Neural progenitor cell (in vitro differentiated cells): ENCODE measurements around the gene LYPD6B. TPM values are rescaled to one million over a fixed set of nuclear protein-coding genes. Genes with fewer than 3 reads are reported as not detected.

Experiments used
- DNase-seq: peaks from one replicate; pipeline ENCODE4 v3.0.0-alpha.2; 2016; ENCODE audit warnings: low spot score
- H2AFZ ChIP-seq: fragments of 200-600 bp; sonication (generic); replicated peaks from 2 replicates; pipeline ENCODE4 v1.6.1; 2016; ENCODE audit warnings: antibody characterized with exemption
- H3F3A ChIP-seq: fragments of 200-600 bp; sonication (generic); 2 replicates; pipeline ENCODE4 v1.6.1; 2016; ENCODE audit warnings: antibody characterized with exemption, low read depth
- H3K27ac ChIP-seq: fragments of 200-600 bp; sonication (generic); 2 replicates; pipeline ENCODE4 v1.5.1; 2016; ENCODE audit warnings: mild to moderate bottlenecking
- H3K27me3 ChIP-seq: fragments of 200-600 bp; sonication (generic); 2 replicates; pipeline ENCODE4 v1.6.1; 2016; ENCODE audit warnings: mild to moderate bottlenecking, moderate library complexity
- H3K36me3 ChIP-seq: fragments of 200-600 bp; sonication (generic); 2 replicates; pipeline ENCODE4 v1.5.1; 2016
- H3K4me1 ChIP-seq: fragments of 200-600 bp; sonication (generic); 2 replicates; pipeline ENCODE4 v1.6.1; 2016; ENCODE audit warnings: mixed run types
- H3K4me2 ChIP-seq: fragments of 200-600 bp; sonication (generic); 2 replicates; pipeline ENCODE4 v1.6.1; 2016
- H3K4me3 ChIP-seq: fragments of 200-600 bp; sonication (generic); 2 replicates; pipeline ENCODE4 v1.5.1; 2016
- H3K79me2 ChIP-seq: fragments of 200-600 bp; sonication (generic); 2 replicates; pipeline ENCODE4 v1.6.1; 2016; ENCODE audit warnings: low read depth
- H3K9ac ChIP-seq: fragments of 200-600 bp; sonication (generic); 2 replicates; pipeline ENCODE4 v1.6.1; 2016
- H3K9me3 ChIP-seq: fragments of 200-600 bp; sonication (generic); 2 replicates; pipeline ENCODE4 v1.5.1; 2016; ENCODE audit warnings: low read depth
- H4K20me1 ChIP-seq: fragments of 200-600 bp; sonication (generic); 2 replicates; pipeline ENCODE4 v1.6.1; 2016; ENCODE audit warnings: low read depth
- H3K27ac Mint-ChIP-seq: 3 replicates; pipeline ENCODE4 v1.8.0; 2021; ENCODE audit warnings: mixed read lengths
- H3K27me3 Mint-ChIP-seq: 2 replicates; pipeline ENCODE4 v1.8.0; 2022; ENCODE audit warnings: low read depth, mild to moderate bottlenecking, inconsistent platforms, moderate library complexity, mixed read lengths; ENCODE audit not compliant: insufficient read depth
- H3K36me3 Mint-ChIP-seq: 3 replicates; pipeline ENCODE4 v1.8.0; 2021; ENCODE audit warnings: mixed read lengths
- H3K4me1 Mint-ChIP-seq: 3 replicates; pipeline ENCODE4 v1.8.0; 2021; ENCODE audit warnings: mixed read lengths
- H3K4me3 Mint-ChIP-seq: 3 replicates; pipeline ENCODE4 v1.8.0; 2021; ENCODE audit warnings: mild to moderate bottlenecking, moderate library complexity, mixed read lengths
- H3K9me3 Mint-ChIP-seq: 3 replicates; pipeline ENCODE4 v1.8.0; 2020; ENCODE audit warnings: mixed read lengths
- CTCF ChIP-seq: fragments of 200-600 bp; sonication (generic); IDR thresholded peaks from 2 replicates; pipeline ENCODE4 v1.5.1; 2017; ENCODE audit warnings: antibody characterized with exemption, mild to moderate bottlenecking
- EZH2 ChIP-seq: fragments of 200-600 bp; sonication (generic); IDR thresholded peaks from 2 replicates; pipeline ENCODE4 v1.6.1; 2017; ENCODE audit warnings: antibody characterized with exemption, mild to moderate bottlenecking, moderate library complexity
- EZH2phosphoT487 ChIP-seq: fragments of 200-600 bp; sonication (generic); IDR thresholded peaks from 2 replicates; pipeline ENCODE4 v1.6.1; 2017; ENCODE audit warnings: antibody characterized with exemption
- total RNA-seq: library from RNA; depleted of rRNA; stranded (reverse); fragments of >200 nt; gene quantifications from 2 replicates; pipeline ENCODE4 v1.2.3, GENCODE V29; 2015; ENCODE audit warnings: low replicate concordance

LYPD6B gene
- total RNA-seq, 1 donor from 2014 or later: not detected

GRCh38 chr2:149185942-149186490 lies 147.5 kb downstream of the LYPD6B start:
- Histone ChIP-seq H4K20me1 (no peaks in the 10 kb centered on the region), H3K9ac (no peak overlapping the region), H3K4me1 (no peaks in the 10 kb centered on the region), H3K4me3 (no peak overlapping the region), H2AFZ (no peak overlapping the region), H3K9me3 (no peaks in the 10 kb centered on the region), H3K27me3 (no peaks in the 10 kb centered on the region), H3F3A (no peaks in the 10 kb centered on the region), H3K36me3 (no peaks in the 10 kb centered on the region), H3K4me2 (no peak overlapping the region), H3K27ac (no peak overlapping the region), H3K79me2 (no peaks in the 10 kb centered on the region)
- Mint-ChIP-seq H3K27ac (no peak overlapping the region), H3K9me3 (no peaks in the 10 kb centered on the region), H3K4me1 (peaks cover 3% of the 10 kb centered on the region), H3K27me3 (peaks cover 2% of the 10 kb centered on the region), H3K4me3 (no peak overlapping the region), H3K36me3 (no peaks in the 10 kb centered on the region)
- no peak for TF ChIP-seq CTCF
- no peak for DNase-seq

GRCh38 chr2:149187057-149187456 lies 148.6 kb downstream of the LYPD6B start:
- no peaks in the 10 kb centered on the region for H3K9me3 Mint-ChIP-seq
- no peaks in the 10 kb centered on the region for H3K4me1 ChIP-seq
- TF ChIP-seq CTCF: no peak
- no peak for TF ChIP-seq EZH2
- TF ChIP-seq EZH2phosphoT487: no peak
- no peaks in the 10 kb centered on the region for H3K9me3 ChIP-seq
- no peak overlapping the region for H3K9ac ChIP-seq
- H3K4me3 Mint-ChIP-seq: no peak overlapping the region
- no peaks in the 10 kb centered on the region for H3K79me2 ChIP-seq
- no peak overlapping the region for H3K4me2 ChIP-seq
- H3K27ac ChIP-seq: no peak overlapping the region
- H3K27me3 ChIP-seq: no peaks in the 10 kb centered on the region
- no peaks in the 10 kb centered on the region for H3F3A ChIP-seq
- H3K27me3 Mint-ChIP-seq: peaks cover 2% of the 10 kb centered on the region
- H3K4me1 Mint-ChIP-seq: peaks cover 4% of the 10 kb centered on the region
- H3K27ac Mint-ChIP-seq: no peak overlapping the region
- no peak for DNase-seq
- H2AFZ ChIP-seq: no peak overlapping the region
- no peaks in the 10 kb centered on the region for H4K20me1 ChIP-seq
- no peaks in the 10 kb centered on the region for H3K36me3 ChIP-seq
- no peak overlapping the region for H3K4me3 ChIP-seq
- no peaks in the 10 kb centered on the region for H3K36me3 Mint-ChIP-seq

DNA sequence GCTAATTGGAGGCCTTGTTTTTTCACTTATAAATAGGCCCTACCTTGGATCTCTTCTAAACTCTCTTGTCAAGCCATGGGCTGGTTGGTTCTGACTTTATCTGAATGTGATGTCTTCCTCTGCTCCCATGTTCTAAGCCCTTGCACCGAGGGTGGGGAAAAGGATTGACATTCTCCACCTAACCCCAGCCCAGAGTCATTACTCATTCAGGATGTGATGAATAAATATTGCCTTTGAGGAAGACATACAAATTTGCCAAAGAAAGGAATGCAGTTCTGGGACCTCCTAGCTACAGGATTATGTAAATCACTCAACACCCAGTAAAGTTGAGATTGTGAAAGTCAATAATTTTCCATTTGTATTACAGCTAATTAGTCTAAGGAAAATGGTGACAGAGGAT lies 149.8 kb downstream of the LYPD6B start:
- peaks cover 13% of the 10 kb centered on the region for H3K4me1 Mint-ChIP-seq
- no peak for TF ChIP-seq EZH2
- TF ChIP-seq EZH2phosphoT487: no peak
- no peak for TF ChIP-seq CTCF
- no peaks in the 10 kb centered on the region for H3K27me3 ChIP-seq
- H3K27ac Mint-ChIP-seq: no peak overlapping the region
- H3K36me3 Mint-ChIP-seq: no peaks in the 10 kb centered on the region
- H3K9ac ChIP-seq: no peak overlapping the region
- no peak overlapping the region for H3K4me2 ChIP-seq
- H3K36me3 ChIP-seq: no peaks in the 10 kb centered on the region
- H3K4me3 Mint-ChIP-seq: no peak overlapping the region
- no peak for DNase-seq
- no peaks in the 10 kb centered on the region for H3K9me3 Mint-ChIP-seq
- H3K27ac ChIP-seq: no peak overlapping the region
- H3K79me2 ChIP-seq: no peaks in the 10 kb centered on the region
- H4K20me1 ChIP-seq: no peaks in the 10 kb centered on the region
- H3K27me3 Mint-ChIP-seq: peaks cover 2% of the 10 kb centered on the region
- H3K4me1 ChIP-seq: no peaks in the 10 kb centered on the region
- no peaks in the 10 kb centered on the region for H3K9me3 ChIP-seq
- no peak overlapping the region for H2AFZ ChIP-seq
- no peaks in the 10 kb centered on the region for H3F3A ChIP-seq
- no peak overlapping the region for H3K4me3 ChIP-seq
